Natural killer cell (primary cell): Measurements from ENCODE around the gene MAP1LC3B2. TPM values are rescaled to one million over a fixed set of nuclear protein-coding genes. Genes with fewer than 3 reads are reported as not detected.
A peak's percentile ranks its signal among the peaks of the same experiment; 100 is the strongest.

ENCODE experiments used
- ATAC-seq, 3 donors: fragments of 150-1000 bp in 2 of 3; fragments of 200-7000 bp in 1 of 3; cut with Tn5 transposase; 1 replicate in 1 of 3; 2 replicates in 2 of 3; pipeline ENCODE4 v1.10.0; 2021; ENCODE audit warnings: mild to moderate bottlenecking in 2 of 3, moderate library complexity in 2 of 3
- DNase-seq, 2 donors: peaks; one replicate each; pipeline versions ENCODE4 v3.0.0 to v3.0.0-alpha.2; 2013 to 2021; ENCODE audit warnings: mixed read lengths in 1 of 2
- H3K27ac ChIP-seq: one replicate; pipeline ENCODE4 v1.5.1; 2013; ENCODE audit warnings: mild to moderate bottlenecking, low read length
- H3K27me3 ChIP-seq: one replicate; pipeline ENCODE4 v1.6.1; 2013; ENCODE audit warnings: low read length; ENCODE audit not compliant: control insufficient read depth, insufficient read depth
- H3K36me3 ChIP-seq: one replicate; pipeline ENCODE4 v1.6.1; 2013; ENCODE audit warnings: low read length; ENCODE audit not compliant: control insufficient read depth, insufficient read depth
- H3K4me1 ChIP-seq: one replicate; pipeline ENCODE4 v1.6.1; 2013; ENCODE audit warnings: low read length; ENCODE audit not compliant: control insufficient read depth, insufficient read depth
- H3K4me3 ChIP-seq: one replicate; pipeline ENCODE4 v1.5.1; 2013; ENCODE audit warnings: low read length
- H3K9me3 ChIP-seq: one replicate; pipeline ENCODE4 v1.6.1; 2013; ENCODE audit warnings: low read length; ENCODE audit not compliant: control insufficient read depth, insufficient read depth
- H3K27ac Mint-ChIP-seq, 2 donors: one replicate each; pipeline ENCODE4 v1.8.0; 2022; ENCODE audit warnings: mild to moderate bottlenecking in 2 of 2, mixed read lengths in 2 of 2, moderate library complexity in 1 of 2
- H3K27me3 Mint-ChIP-seq, 2 donors: one replicate each; pipeline ENCODE4 v1.8.0; 2022; ENCODE audit warnings: low read depth in 2 of 2, mixed read lengths in 2 of 2
- H3K36me3 Mint-ChIP-seq: one replicate; pipeline ENCODE4 v1.8.0; 2022; ENCODE audit warnings: mixed read lengths
- H3K4me1 Mint-ChIP-seq, 2 donors: one replicate each; pipeline ENCODE4 v1.8.0; 2022; ENCODE audit warnings: mixed read lengths in 2 of 2
- H3K4me3 Mint-ChIP-seq: one replicate; pipeline ENCODE4 v1.8.0; 2022; ENCODE audit warnings: mild to moderate bottlenecking, moderate library complexity, mixed read lengths
- H3K9me3 Mint-ChIP-seq, 2 donors: one replicate each; pipeline ENCODE4 v1.8.0; 2022; ENCODE audit warnings: mixed read lengths in 2 of 2
- CTCF ChIP-seq: fragments of 200-600 bp; IDR thresholded peaks from one replicate; pipeline ENCODE4 v1.8.0; 2022; ENCODE audit warnings: antibody characterized with exemption
- WGBS: methylation state at CpG from one replicate; pipeline ENCODE4 v1.1.7; 2013; ENCODE audit warnings: missing lambda C conversion rate; ENCODE audit not compliant: insufficient coverage; 5-methylcytosine and 5-hydroxymethylcytosine counted together
- intact Hi-C: fragments of 100-400 bp; cut with micrococcal nuclease; formaldehyde crosslinking; loops from one replicate; pipeline ENCODE4 v1.14.2; 2022
- total RNA-seq, 4 donors: library from RNA; stranded (reverse); fragments of 120-200 nt in 1 of 4; gene quantifications; one replicate each; pipeline versions ENCODE4 v1.2.3 to v1.2.4, GENCODE V29; 2013 to 2022

The MAP1LC3B2 gene
- total RNA-seq, 3 donors from 2014 or later (not counting 1 experiment from before 2014, with no cell fraction given), result 1.5 to 3.7 (median 3.3) TPM

DNA sequence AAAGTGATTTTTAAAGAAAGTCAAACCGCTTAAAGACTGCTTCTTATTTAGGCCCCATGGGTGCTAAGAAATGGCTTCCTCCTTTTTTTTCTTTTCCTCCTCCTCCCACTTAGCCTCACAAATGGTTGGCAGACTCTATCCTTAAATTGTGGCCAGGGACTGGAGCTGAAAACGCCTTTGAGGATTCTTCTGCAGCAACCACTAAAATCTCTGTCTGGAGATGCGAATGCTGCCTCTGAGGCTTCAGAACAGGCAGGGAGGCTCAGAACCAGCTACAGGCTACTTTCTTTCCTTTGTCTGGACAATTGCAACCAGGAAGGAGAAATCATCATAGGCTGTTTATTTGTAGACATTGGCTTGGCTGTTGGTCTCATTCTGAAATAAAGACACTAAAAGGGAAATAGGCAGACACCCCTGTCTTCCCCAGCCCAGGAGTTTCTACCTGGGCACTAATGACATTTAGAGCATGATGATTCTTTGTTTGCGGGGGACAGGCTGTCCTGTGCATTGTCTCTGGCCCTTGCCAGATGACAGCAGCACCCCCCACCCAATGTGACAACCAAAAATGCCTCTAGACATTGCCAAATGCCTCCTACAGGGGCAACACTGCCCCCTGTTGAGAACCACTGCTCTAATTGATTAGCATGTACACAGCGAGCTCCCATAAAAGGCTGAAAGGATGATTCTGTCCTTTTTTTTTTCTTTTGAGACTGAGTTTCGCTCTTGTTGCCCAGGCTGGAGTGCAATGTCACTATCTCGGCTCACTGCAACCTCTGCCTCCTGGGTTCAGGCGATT is 50.3 kb downstream of the MAP1LC3B2 start:
- no peaks in the 10 kb centered on the region for H3K36me3 Mint-ChIP-seq
- peaks cover 0 to 13% of the 10 kb centered on the region in 2 donors for H3K27me3 Mint-ChIP-seq
- no peak overlapping the region for H3K27ac Mint-ChIP-seq
- no peak overlapping the region for H3K4me3 Mint-ChIP-seq
- peak in 1 of 2 donors; percentile 59 for DNase-seq
- Histone ChIP-seq H3K27me3 (no peaks in the 10 kb centered on the region), H3K4me3 (no peak overlapping the region), H3K9me3 (no peaks in the 10 kb centered on the region), H3K27ac (no peak overlapping the region), H3K4me1 (no peaks in the 10 kb centered on the region), H3K36me3 (no peaks in the 10 kb centered on the region)
- intact Hi-C loops, result no loop called here
- no peaks in the 10 kb centered on the region for H3K9me3 Mint-ChIP-seq
- TF ChIP-seq CTCF, result no peak
- ATAC-seq, result peak in 1 of 3 donors; percentile 30
- 79% methylated on average over 8 of the region's 8 CpGs for WGBS
- H3K4me1 Mint-ChIP-seq, result peaks cover 6 to 8% of the 10 kb centered on the region in 2 donors

DNA sequence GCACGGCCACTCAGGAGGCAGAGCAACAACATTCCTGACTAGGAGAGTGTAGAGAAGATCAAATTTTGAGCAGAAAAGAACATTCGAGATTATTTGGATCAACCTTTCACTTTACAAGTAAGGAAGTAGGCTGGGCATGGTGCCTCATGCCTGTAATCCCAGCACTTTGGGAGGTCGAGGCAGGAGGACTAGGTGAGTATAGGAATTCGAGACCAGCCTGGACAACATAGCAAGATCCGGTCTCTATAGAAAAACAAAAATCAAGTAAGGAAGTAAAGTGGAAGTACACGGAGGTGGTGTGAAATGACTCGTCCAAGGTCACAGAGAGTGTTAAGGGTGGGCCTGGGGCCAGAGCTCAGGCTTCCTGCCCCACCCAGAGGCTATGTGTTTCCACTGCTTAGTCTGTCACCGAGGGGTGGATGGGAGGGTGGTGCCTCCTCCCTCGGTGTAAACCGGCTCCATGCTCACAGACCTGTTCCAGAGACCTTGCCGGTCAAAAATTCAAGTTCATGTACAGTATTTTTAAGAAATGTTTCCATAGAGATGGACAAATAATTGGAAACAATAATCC is 51.9 kb downstream of the MAP1LC3B2 start:
- H3K9me3 Mint-ChIP-seq, result no peaks in the 10 kb centered on the region
- Histone ChIP-seq H3K27ac (no peak overlapping the region), H3K27me3 (no peaks in the 10 kb centered on the region), H3K4me3 (no peak overlapping the region), H3K9me3 (no peaks in the 10 kb centered on the region), H3K4me1 (no peaks in the 10 kb centered on the region), H3K36me3 (no peaks in the 10 kb centered on the region)
- ATAC-seq (peak; percentile 32 to 58 (median 48)), DNase-seq (no peak)
- intact Hi-C loops, result no loop called here
- no peak overlapping the region for H3K27ac Mint-ChIP-seq
- H3K27me3 Mint-ChIP-seq, result peaks cover 0 to 5% of the 10 kb centered on the region in 2 donors
- no peak for TF ChIP-seq CTCF
- H3K36me3 Mint-ChIP-seq, result no peaks in the 10 kb centered on the region
- 67% methylated on average over 11 of the region's 11 CpGs for WGBS
- H3K4me1 Mint-ChIP-seq, result peaks cover 6 to 8% of the 10 kb centered on the region in 2 donors
- H3K4me3 Mint-ChIP-seq, result no peak overlapping the region

- H3K27me3 Mint-ChIP-seq, result no peaks in the 10 kb centered on the region
- TF ChIP-seq CTCF, result no peak
- intact Hi-C loops, result no loop called here
- no peaks in the 10 kb centered on the region for H3K27me3 ChIP-seq
- no peaks in the 10 kb centered on the region for H3K4me1 ChIP-seq
- no peaks in the 10 kb centered on the region for H3K9me3 ChIP-seq
- no peak for ATAC-seq
- 87% methylated on average over 6 of the region's 6 CpGs for WGBS
- H3K27ac ChIP-seq, result no peak overlapping the region
- no peak overlapping the region for H3K27ac Mint-ChIP-seq
- no peak overlapping the region for H3K4me3 ChIP-seq
- no peaks in the 10 kb centered on the region for H3K36me3 ChIP-seq
- no peak for DNase-seq
- no peaks in the 10 kb centered on the region for H3K9me3 Mint-ChIP-seq
- H3K4me1 Mint-ChIP-seq, result peaks cover 6 to 8% of the 10 kb centered on the region in 2 donors
- H3K4me3 Mint-ChIP-seq, result no peak overlapping the region
- no peaks in the 10 kb centered on the region for H3K36me3 Mint-ChIP-seq
Measured at GRCh38 chr12:116612436-116612835, 53.3 kb downstream of the MAP1LC3B2 start.
